Retina (tissue), 1 donor: Measurements from ENCODE around the gene PBX3.

Experiments used
- DNase-seq: peaks from one replicate; pipeline ENCODE4 v3.0.0-alpha.2; 2016

The PBX3 gene

GRCh38 chr9:126000731-126001580 is 253.8 kb downstream of the PBX3 start:
- no peak for DNase-seq

- DNase-seq, result no peak
Observed at GRCh38 chr9:126001581-126002225, 254.5 kb downstream of the PBX3 start.

GRCh38 chr9:126002476-126003350 is 255.5 kb downstream of the PBX3 start:
- DNase-seq, result no peak

- no peak for DNase-seq
Observed at GRCh38 chr9:126009047-126009446, 261.9 kb downstream of the PBX3 start.

GRCh38 chr9:126014726-126015125 is 267.6 kb downstream of the PBX3 start:
- DNase-seq, result no peak

- no peak for DNase-seq
Observed at GRCh38 chr9:126015424-126015823, 268.3 kb downstream of the PBX3 start.

GRCh38 chr9:126016579-126017290 is 269.6 kb downstream of the PBX3 start:
- DNase-seq, result no peak
